Measurements from ENCODE around the gene PHACTR3. TPM values are rescaled to one million over a fixed set of nuclear protein-coding genes. Genes with fewer than 3 reads are reported as not detected.

Gene PHACTR3
- total RNA-seq, 1 donor from 2014 or later, result 8.7 TPM

GRCh38 chr20:59630526-59630925 is 26.2 kb downstream of the PHACTR3 start:
- Mint-ChIP-seq H3K9me3 (ENCODE audit: unreplicated experiment) (no peaks in the 10 kb centered on the region), H3K27me3 (ENCODE audit: unreplicated experiment) (peaks cover 3% of the 10 kb centered on the region)

GRCh38 chr20:59631751-59632540 is 27.6 kb downstream of the PHACTR3 start:
- DNase-seq (ENCODE audit: low spot score), result no peak
- Mint-ChIP-seq H3K36me3 (ENCODE audit: low read depth, unreplicated experiment) (peaks cover 5% of the 10 kb centered on the region), H3K27me3 (ENCODE audit: unreplicated experiment) (peaks cover 3% of the 10 kb centered on the region), H3K27ac (ENCODE audit: unreplicated experiment) (no peak overlapping the region), H3K4me3 (ENCODE audit: unreplicated experiment) (no peak overlapping the region), H3K9me3 (ENCODE audit: unreplicated experiment) (no peaks in the 10 kb centered on the region), H3K4me1 (ENCODE audit: unreplicated experiment) (no peaks in the 10 kb centered on the region)
- TF ChIP-seq CTCF (IDR thresholded peaks at IDR 0.05; ENCODE audit: unreplicated experiment), result no peak

More at GRCh38 chr20:59630526-59630925, 26.2 kb downstream of the PHACTR3 start:
- Mint-ChIP-seq H3K27ac (ENCODE audit: unreplicated experiment) (no peak overlapping the region), H3K4me3 (ENCODE audit: unreplicated experiment) (no peak overlapping the region), H3K36me3 (ENCODE audit: low read depth, unreplicated experiment) (peaks cover 9% of the 10 kb centered on the region), H3K4me1 (ENCODE audit: unreplicated experiment) (peaks cover 2% of the 10 kb centered on the region)
- DNase-seq (ENCODE audit: low spot score), result no peak
- no peak for TF ChIP-seq CTCF (IDR thresholded peaks at IDR 0.05; ENCODE audit: unreplicated experiment)

DNA sequence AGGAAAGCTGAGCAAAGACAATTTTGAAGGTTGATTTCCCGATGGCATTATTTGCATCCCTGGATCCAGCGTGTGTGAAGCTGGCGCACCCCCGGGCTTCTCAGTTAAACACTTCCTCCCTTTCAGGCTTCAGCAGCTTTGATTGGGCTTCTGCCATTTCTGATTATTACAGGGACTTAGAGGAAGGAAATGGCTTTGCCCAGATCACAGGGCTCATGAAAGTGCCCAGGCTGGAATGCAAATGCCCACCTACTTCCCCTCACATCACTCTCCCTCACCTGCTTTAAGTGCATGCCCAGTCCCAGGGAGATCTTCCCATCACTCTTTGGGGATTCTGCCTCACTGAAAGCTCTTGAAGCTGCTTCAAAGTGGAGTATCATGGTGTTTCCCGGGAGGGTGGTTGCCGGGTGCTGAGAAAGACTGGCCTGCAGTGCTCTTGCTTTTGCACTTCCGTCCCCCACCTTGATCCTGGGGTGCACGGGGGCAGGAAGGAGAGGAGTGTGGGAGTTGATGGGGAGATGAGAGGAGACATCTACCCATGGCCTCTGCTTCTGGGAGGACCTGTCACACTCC is 28.3 kb downstream of the PHACTR3 start:
- Mint-ChIP-seq H3K36me3 (ENCODE audit: low read depth, unreplicated experiment) (peaks cover 5% of the 10 kb centered on the region), H3K4me1 (ENCODE audit: unreplicated experiment) (peaks cover 3% of the 10 kb centered on the region), H3K27me3 (ENCODE audit: unreplicated experiment) (peaks cover 3% of the 10 kb centered on the region), H3K4me3 (ENCODE audit: unreplicated experiment) (no peak overlapping the region), H3K9me3 (ENCODE audit: unreplicated experiment) (no peaks in the 10 kb centered on the region), H3K27ac (ENCODE audit: unreplicated experiment) (no peak overlapping the region)
- no peak for TF ChIP-seq CTCF (IDR thresholded peaks at IDR 0.05; ENCODE audit: unreplicated experiment)
- DNase-seq (ENCODE audit: low spot score), result no peak

- H3K4me3 Mint-ChIP-seq (ENCODE audit: unreplicated experiment), result no peak overlapping the region
- no peaks in the 10 kb centered on the region for H3K9me3 Mint-ChIP-seq (ENCODE audit: unreplicated experiment)
- peaks cover 3% of the 10 kb centered on the region for H3K27me3 Mint-ChIP-seq (ENCODE audit: unreplicated experiment)
- no peak overlapping the region for H3K27ac Mint-ChIP-seq (ENCODE audit: unreplicated experiment)
- peaks cover 3% of the 10 kb centered on the region for H3K4me1 Mint-ChIP-seq (ENCODE audit: unreplicated experiment)
- H3K36me3 Mint-ChIP-seq (ENCODE audit: low read depth, unreplicated experiment), result peaks cover 5% of the 10 kb centered on the region
- no peak for TF ChIP-seq CTCF (IDR thresholded peaks at IDR 0.05; ENCODE audit: unreplicated experiment)
- no peak for DNase-seq (ENCODE audit: low spot score)
Measured at GRCh38 chr20:59633656-59634251, 29.4 kb downstream of the PHACTR3 start.
